Kidney tubule cell (primary cell): ENCODE results near the gene CELF5.
"Not testable (repeated sequence)": the region's sequence is repeated elsewhere in the genome, so short reads cannot be mapped to it uniquely, and the experiment has no call there.

Experiments used
- DNase-seq: peaks from one replicate; pipeline ENCODE4 v3.0.0-alpha.2; 2018; ENCODE audit warnings: low spot score

CELF5 gene

GRCh38 chr19:3322199-3322978 lies 97.9 kb downstream of the CELF5 start:
- no peak for DNase-seq

GRCh38 chr19:3323026-3323425 lies 98.6 kb downstream of the CELF5 start:
- no peak for DNase-seq

GRCh38 chr19:3323658-3324057 lies 99.2 kb downstream of the CELF5 start:
- DNase-seq = no peak

- DNase-seq = peak; percentile 46
Observed at GRCh38 chr19:3324405-3324856, 100.0 kb downstream of the CELF5 start.

GRCh38 chr19:3325451-3325850 lies 101.0 kb downstream of the CELF5 start:
- DNase-seq = no peak

- DNase-seq = no peak
Observed at GRCh38 chr19:3328743-3329142, 104.3 kb downstream of the CELF5 start.

- no peak for DNase-seq
Observed at GRCh38 chr19:3330047-3330446, 105.6 kb downstream of the CELF5 start.

- not testable (repeated sequence) for DNase-seq
Observed at GRCh38 chr19:3332232-3332631, 107.8 kb downstream of the CELF5 start.

- DNase-seq = no peak
Observed at GRCh38 chr19:3333020-3333583, 108.6 kb downstream of the CELF5 start.

- DNase-seq = no peak
Observed at GRCh38 chr19:3333662-3334061, 109.2 kb downstream of the CELF5 start.

GRCh38 chr19:3334749-3335430 lies 110.4 kb downstream of the CELF5 start:
- not testable (repeated sequence) for DNase-seq

GRCh38 chr19:3335431-3336350 lies 111.2 kb downstream of the CELF5 start:
- peak; percentile 49 for DNase-seq

- no peak for DNase-seq
Observed at GRCh38 chr19:3336351-3336679, 111.9 kb downstream of the CELF5 start.

- peak; percentile 84 for DNase-seq
Observed at GRCh38 chr19:3336680-3337523, 112.4 kb downstream of the CELF5 start.

GRCh38 chr19:3338541-3339181 lies 114.2 kb downstream of the CELF5 start:
- DNase-seq = no peak

- no peak for DNase-seq
Observed at GRCh38 chr19:3340340-3340739, 115.9 kb downstream of the CELF5 start.

GRCh38 chr19:3342246-3342645 lies 117.8 kb downstream of the CELF5 start:
- DNase-seq = no peak

GRCh38 chr19:3342962-3343361 lies 118.5 kb downstream of the CELF5 start:
- DNase-seq = not testable (repeated sequence)

- DNase-seq = peak; percentile 77
Observed at GRCh38 chr19:3343619-3344502, 119.4 kb downstream of the CELF5 start.
